GM19452 (cell line): Measurements from ENCODE around the gene ABCA7.
"Not testable (repeated sequence)": the region's sequence is repeated elsewhere in the genome, so short reads cannot be mapped to it uniquely, and the experiment has no call there.

Experiments
- ATAC-seq: cut with Tn5 transposase; IDR thresholded peaks from one replicate; pipeline ENCODE4 v1.9.1; 2021; ENCODE audit not compliant: unreplicated experiment

The ABCA7 gene

GRCh38 chr19:1015061-1015781 is 24.7 kb upstream of the ABCA7 start:
- no peak for ATAC-seq

GRCh38 chr19:1015782-1016646 is 23.9 kb upstream of the ABCA7 start:
- no peak for ATAC-seq

GRCh38 chr19:1016647-1017114 is 23.2 kb upstream of the ABCA7 start:
- no peak for ATAC-seq

- ATAC-seq: no peak
These were observed 22.6 kb upstream of the ABCA7 start for GRCh38 chr19:1017115-1017905.

- ATAC-seq: no peak
These were observed 22.0 kb upstream of the ABCA7 start for GRCh38 chr19:1017906-1018305.

- ATAC-seq: no peak
These were observed 21.5 kb upstream of the ABCA7 start for GRCh38 chr19:1018393-1018792.

- no peak for ATAC-seq
These were observed 20.8 kb upstream of the ABCA7 start for GRCh38 chr19:1018932-1019615.

GRCh38 chr19:1019616-1019961 is 20.3 kb upstream of the ABCA7 start:
- ATAC-seq: no peak

GRCh38 chr19:1019980-1020867 is 19.7 kb upstream of the ABCA7 start:
- ATAC-seq: no peak

GRCh38 chr19:1020868-1021425 is 19.0 kb upstream of the ABCA7 start, which contains the start of gene TMEM259:
Gene TMEM259, minus strand, starts transcription at chr19:1021123. Its CDS starts 127 bp downstream, at chr19:1020996.
- peak; percentile 77 for ATAC-seq

- ATAC-seq: not testable (repeated sequence)
These were observed 16.1 kb upstream of the ABCA7 start for GRCh38 chr19:1023883-1024188.

- not testable (repeated sequence) for ATAC-seq
These were observed 14.8 kb upstream of the ABCA7 start for GRCh38 chr19:1025080-1025479.

GRCh38 chr19:1025960-1026782 is 13.7 kb upstream of the ABCA7 start, which contains the start of gene CNN2:
Gene CNN2, plus strand, starts transcription at chr19:1026608. Its CDS starts 54 bp downstream, at chr19:1026662.
- no peak for ATAC-seq

- no peak for ATAC-seq
These were observed 12.9 kb upstream of the ABCA7 start for GRCh38 chr19:1026783-1027649.

GRCh38 chr19:1027650-1028061 is 12.3 kb upstream of the ABCA7 start:
- ATAC-seq: no peak

- ATAC-seq: no peak
These were observed 11.6 kb upstream of the ABCA7 start for GRCh38 chr19:1028062-1028926.
